Epithelial cell of proximal tubule (primary cell): ENCODE data around the gene IL11. TPM values are rescaled to one million over a fixed set of nuclear protein-coding genes. Genes with fewer than 3 reads are reported as not detected.
"Not testable (repeated sequence)": the region's sequence is repeated elsewhere in the genome, so short reads cannot be mapped to it uniquely, and the experiment has no call there.

Source experiments
- DNase-seq: peaks from one replicate; pipeline ENCODE4 v3.0.0-alpha.2; 2011; ENCODE audit warnings: low read depth
- H3K4me3 ChIP-seq: 2 replicates; pipeline ENCODE4 v1.5.1; 2011; ENCODE audit warnings: low read depth, mild to moderate bottlenecking, low read length
- CTCF ChIP-seq: conservative IDR thresholded peaks from 2 replicates; pipeline ENCODE4 v1.5.1; 2012; ENCODE audit warnings: low read depth, mild to moderate bottlenecking, low read length
- total RNA-seq: library from RNA; depleted of rRNA; stranded (reverse); fragments of >200 nt; gene quantifications from 2 replicates; pipeline ENCODE4 v1.2.3, GENCODE V29; 2015

Gene IL11
- total RNA-seq, 1 donor from 2014 or later: 31.0 TPM

GRCh38 chr19:55407800-55408532 lies 37.7 kb upstream of the IL11 start:
- peak overlapping the region; percentile 86 for H3K4me3 ChIP-seq
- no peak for TF ChIP-seq CTCF

GRCh38 chr19:55407550-55407799 lies 37.2 kb upstream of the IL11 start, which contains the start of gene UBE2S:
Gene UBE2S, minus strand, starts transcription at chr19:55407788. Its CDS starts 199 bp downstream, at chr19:55407589.
- peak within 1 kb of the TSS; percentile 86 for H3K4me3 ChIP-seq
- not testable (repeated sequence) for DNase-seq

More at GRCh38 chr19:55407800-55408532, 37.7 kb upstream of the IL11 start:
- DNase-seq: peak; percentile 87

GRCh38 chr19:55406826-55407549 lies 36.7 kb upstream of the IL11 start:
- DNase-seq: no peak
- TF ChIP-seq CTCF: no peak
- peak overlapping the region; percentile 86 for H3K4me3 ChIP-seq

- DNase-seq: no peak
- H3K4me3 ChIP-seq: peak overlapping the region; percentile 86
- no peak for TF ChIP-seq CTCF
Measured at GRCh38 chr19:55406091-55406825, 36.0 kb upstream of the IL11 start.

GRCh38 chr19:55405638-55406037 lies 35.4 kb upstream of the IL11 start:
- TF ChIP-seq CTCF: no peak
- peak overlapping the region; percentile 86 for H3K4me3 ChIP-seq
- DNase-seq: no peak

GRCh38 chr19:55402509-55402908 lies 32.2 kb upstream of the IL11 start:
- no peak for DNase-seq
- H3K4me3 ChIP-seq: no peak overlapping the region
- TF ChIP-seq CTCF: no peak

GRCh38 chr19:55401390-55401789 lies 31.1 kb upstream of the IL11 start:
- not testable (repeated sequence) for H3K4me3 ChIP-seq, DNase-seq
